ENCODE measurements around the gene TRPM8.

GRCh38 chr2:233996461-233996860 is 79.3 kb downstream of the TRPM8 start:
- TF ChIP-seq MXI1 (IDR thresholded peaks at IDR 0.05; ENCODE audit: borderline replicate concordance, low read depth, low read length): no peak
- no peak for TF ChIP-seq ZNF790 (CRISPR knock-in tag; IDR thresholded peaks at IDR 0.05; ENCODE audit: borderline replicate concordance)
- no peak for TF ChIP-seq CTCF (CRISPR knock-in tag; IDR thresholded peaks at IDR 0.05)
- no peak for TF ChIP-seq ZBTB3 (CRISPR knock-in tag; IDR thresholded peaks at IDR 0.05; ENCODE audit: borderline replicate concordance, low read depth)
- TF ChIP-seq TOE1 (CRISPR knock-in tag; IDR thresholded peaks at IDR 0.05): no peak
- TF ChIP-seq ZKSCAN8 (CRISPR knock-in tag; IDR thresholded peaks at IDR 0.05; ENCODE audit: borderline replicate concordance): no peak
- no peak for TF ChIP-seq PATZ1 (CRISPR knock-in tag; IDR thresholded peaks at IDR 0.05)
- no peak for TF ChIP-seq ZNF644 (CRISPR knock-in tag; IDR thresholded peaks at IDR 0.05; ENCODE audit: low read depth)
- no peak for TF ChIP-seq ZNF530 (CRISPR knock-in tag; IDR thresholded peaks at IDR 0.05; ENCODE audit: low read depth)
- no peak for TF ChIP-seq EEA1 (CRISPR knock-in tag; IDR thresholded peaks at IDR 0.05; ENCODE audit: borderline replicate concordance)
- no peak for TF ChIP-seq USF2 (IDR thresholded peaks at IDR 0.05; ENCODE audit: low read depth, low read length)
- no peak for TF ChIP-seq USF2 (CRISPR knock-in tag; IDR thresholded peaks at IDR 0.05; ENCODE audit: borderline replicate concordance)
- no peak for TF ChIP-seq ZNF782 (CRISPR knock-in tag; IDR thresholded peaks at IDR 0.05; ENCODE audit: borderline replicate concordance)
- no peak for TF ChIP-seq SMC3 (IDR thresholded peaks at IDR 0.05; ENCODE audit: low read length)
